OCI-LY1 (cell line): Measurements from ENCODE around the gene KLHDC4.

Experiments
- H2AFZ ChIP-seq: fragments of 200-600 bp; sonication (generic), shearing (Covaris generic); 2 replicates; pipeline ENCODE4 v1.6.0; 2014; ENCODE audit warnings: antibody characterized with exemption, mild to moderate bottlenecking, low read length
- H3F3A ChIP-seq: fragments of 200-600 bp; sonication (generic), shearing (Covaris generic); 2 replicates; pipeline ENCODE4 v1.6.0; 2014; ENCODE audit warnings: mild to moderate bottlenecking, antibody characterized with exemption, low read length, moderate library complexity; ENCODE audit not compliant: insufficient read depth
- H3K27ac ChIP-seq: fragments of 200-600 bp; sonication (generic); 2 replicates; pipeline ENCODE4 v1.5.1; 2014; ENCODE audit warnings: low read length, mixed run types, mild to moderate bottlenecking, low read depth; ENCODE audit not compliant: poor library complexity, severe bottlenecking
- H3K27me3 ChIP-seq: fragments of 200-600 bp; sonication (generic); 2 replicates; pipeline ENCODE4 v1.6.0; 2014; ENCODE audit warnings: antibody characterized with exemption, mild to moderate bottlenecking, low read length, moderate library complexity; ENCODE audit not compliant: insufficient read depth
- H3K36me3 ChIP-seq: fragments of 200-600 bp; sonication (generic); 2 replicates; pipeline ENCODE4 v1.6.1; 2014; ENCODE audit warnings: mild to moderate bottlenecking, antibody characterized with exemption, low read length, moderate library complexity, mixed read lengths; ENCODE audit not compliant: insufficient read depth
- H3K4me1 ChIP-seq: fragments of 200-600 bp; sonication (generic); 2 replicates; pipeline ENCODE4 v1.5.1; 2014; ENCODE audit warnings: mild to moderate bottlenecking, low read length, moderate library complexity; ENCODE audit not compliant: insufficient read depth, severe bottlenecking
- H3K4me2 ChIP-seq: fragments of 200-600 bp; sonication (generic), shearing (Covaris generic); 2 replicates; pipeline ENCODE4 v1.6.1; 2014; ENCODE audit warnings: low read length
- H3K4me3 ChIP-seq: fragments of 200-600 bp; sonication (generic); 2 replicates; pipeline ENCODE4 v1.5.1; 2014; ENCODE audit warnings: low read length, low read depth, mild to moderate bottlenecking, mixed read lengths; ENCODE audit not compliant: poor library complexity, severe bottlenecking
- H3K79me2 ChIP-seq: fragments of 200-600 bp; shearing (Covaris generic); 2 replicates; pipeline ENCODE4 v1.6.1; 2016; ENCODE audit warnings: mixed run types, low read length, mixed read lengths; ENCODE audit not compliant: insufficient read depth
- H3K9ac ChIP-seq: fragments of 200-600 bp; sonication (generic), shearing (Covaris generic); 2 replicates; pipeline ENCODE4 v1.6.1; 2014; ENCODE audit warnings: mild to moderate bottlenecking, low read length, mixed read lengths
- H3K9me2 ChIP-seq: fragments of 200-600 bp; sonication (generic), shearing (Covaris generic); 2 replicates; pipeline ENCODE4 v1.6.1; 2014; ENCODE audit warnings: low read depth, mild to moderate bottlenecking, low read length, mixed read lengths
- H3K9me3 ChIP-seq: fragments of 200-600 bp; shearing (Covaris generic); 2 replicates; pipeline ENCODE4 v1.6.1; 2014; ENCODE audit warnings: low read length, mixed read lengths
- H4K20me1 ChIP-seq: fragments of 200-600 bp; sonication (generic), shearing (Covaris generic); 2 replicates; pipeline ENCODE4 v1.6.0; 2016; ENCODE audit warnings: mild to moderate bottlenecking, low read length; ENCODE audit not compliant: insufficient read depth
- CTCF ChIP-seq: fragments of 200-600 bp; sonication (generic), shearing (Covaris generic); IDR thresholded peaks from 2 replicates; pipeline ENCODE4 v1.5.1; 2017; ENCODE audit warnings: mild to moderate bottlenecking, antibody characterized with exemption, low read length, moderate library complexity, mixed read lengths
- EZH2 ChIP-seq: fragments of 200-600 bp; sonication (generic), shearing (Covaris generic); IDR thresholded peaks from 2 replicates; pipeline ENCODE4 v1.8.0; 2017; ENCODE audit warnings: borderline replicate concordance, mixed run types, mild to moderate bottlenecking, antibody characterized with exemption, low read length, moderate library complexity, mixed read lengths

KLHDC4 gene

GRCh38 chr16:87687126-87687910, 78.5 kb downstream of the KLHDC4 start:
- no peaks in the 10 kb centered on the region for H4K20me1 ChIP-seq
- peaks cover 13% of the 10 kb centered on the region for H3K4me1 ChIP-seq
- no peak overlapping the region for H3K4me2 ChIP-seq
- TF ChIP-seq CTCF (no peak), EZH2 (no peak)
- peaks cover 5% of the 10 kb centered on the region; the same call in 1 of the 2 replicates for H3F3A ChIP-seq
- no peak overlapping the region for H3K27ac ChIP-seq
- no peaks in the 10 kb centered on the region for H3K9me3 ChIP-seq
- no peaks in the 10 kb centered on the region for H3K36me3 ChIP-seq
- no peak overlapping the region for H2AFZ ChIP-seq
- no peak overlapping the region for H3K9ac ChIP-seq
- no peaks in the 10 kb centered on the region for H3K79me2 ChIP-seq
- no peak overlapping the region for H3K4me3 ChIP-seq
- H3K9me2 ChIP-seq, result no peaks in the 10 kb centered on the region
- peaks cover 13% of the 10 kb centered on the region for H3K27me3 ChIP-seq

- H3K4me2 ChIP-seq, result no peak overlapping the region
- TF ChIP-seq CTCF, result no peak
- TF ChIP-seq EZH2, result no peak
Observed at GRCh38 chr16:87686697-87687096, 79.1 kb downstream of the KLHDC4 start.

GRCh38 chr16:87685766-87686165, 80.0 kb downstream of the KLHDC4 start:
- Histone ChIP-seq H3K27ac (no peak overlapping the region), H3F3A (no peaks in the 10 kb centered on the region), H3K4me3 (no peak overlapping the region), H3K4me2 (no peak overlapping the region), H3K9me3 (no peaks in the 10 kb centered on the region), H3K27me3 (peaks cover 13% of the 10 kb centered on the region), H4K20me1 (no peaks in the 10 kb centered on the region), H3K36me3 (no peaks in the 10 kb centered on the region), H3K9me2 (no peaks in the 10 kb centered on the region), H3K4me1 (no peaks in the 10 kb centered on the region), H3K9ac (no peak overlapping the region), H3K79me2 (no peaks in the 10 kb centered on the region), H2AFZ (no peak overlapping the region)
- TF ChIP-seq EZH2 (no peak), CTCF (no peak)

More at GRCh38 chr16:87686697-87687096, 79.1 kb downstream of the KLHDC4 start:
- Histone ChIP-seq H3K9me3 (no peaks in the 10 kb centered on the region), H3K4me1 (peaks cover 7% of the 10 kb centered on the region), H3K27ac (no peak overlapping the region), H3K79me2 (no peaks in the 10 kb centered on the region), H3K36me3 (no peaks in the 10 kb centered on the region), H4K20me1 (no peaks in the 10 kb centered on the region), H2AFZ (no peak overlapping the region), H3K9ac (no peak overlapping the region), H3F3A (peaks cover 2% of the 10 kb centered on the region; the same call in 1 of the 2 replicates), H3K27me3 (peaks cover 13% of the 10 kb centered on the region), H3K9me2 (no peaks in the 10 kb centered on the region), H3K4me3 (no peak overlapping the region)
